GM10847 (cell line): ENCODE data around the gene SSB.

ENCODE experiments used
- POLR2A ChIP-seq: IDR thresholded peaks from 2 replicates; pipeline ENCODE4 v1.6.1; 2011; ENCODE audit not compliant: insufficient read length; ENCODE audit errors: extremely low read depth

SSB gene

GRCh38 chr2:169798718-169799592 is at the start of gene SSB:
Gene SSB (plus strand): TSS chr2:169798871. CDS start chr2:169800961, 2,090 bp downstream.
- TF ChIP-seq POLR2A: peak; percentile 67

DNA sequence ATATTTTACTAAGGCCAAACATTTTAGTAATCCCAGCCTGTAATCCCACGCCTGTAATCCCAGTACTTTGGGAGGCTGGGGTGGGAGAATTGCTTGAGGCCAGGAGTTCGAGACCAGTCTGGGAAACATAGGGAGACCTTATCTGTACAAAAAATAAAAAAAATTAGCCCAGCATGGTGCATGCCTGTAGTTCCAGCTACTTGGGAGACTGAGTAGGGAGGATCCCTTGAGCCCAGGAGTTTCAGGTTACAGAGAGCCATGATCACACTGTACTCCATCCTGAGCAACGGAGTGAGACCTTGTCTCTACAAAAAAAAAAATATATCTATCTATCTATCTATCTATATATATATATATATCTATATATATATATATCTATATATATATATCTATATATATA is 45.9 kb upstream of the SSB start:
- TF ChIP-seq POLR2A: no peak

- no peak for TF ChIP-seq POLR2A
Observed at GRCh38 chr2:169755083-169755870, 43.4 kb upstream of the SSB start.

DNA sequence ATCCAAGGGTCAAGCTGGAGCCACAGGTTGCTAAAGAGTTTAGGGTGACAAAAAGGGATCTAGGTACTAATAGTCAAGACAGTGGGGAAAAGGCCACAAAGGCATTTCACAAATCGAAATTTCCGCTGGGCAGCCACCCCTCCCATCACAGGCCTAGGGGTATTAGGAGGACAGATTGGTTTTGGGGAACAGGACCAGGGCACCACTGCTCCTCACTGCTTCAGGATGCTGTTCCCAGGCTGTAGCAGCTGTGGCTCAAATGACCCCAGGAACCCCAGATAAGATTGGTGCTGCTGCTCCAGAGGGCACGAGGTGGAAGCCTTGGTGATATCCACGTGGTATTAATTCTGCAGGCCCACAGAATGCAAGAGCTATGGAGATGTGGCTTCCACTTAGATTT is 42.3 kb upstream of the SSB start:
- TF ChIP-seq POLR2A: no peak

- TF ChIP-seq POLR2A: no peak
Observed at GRCh38 chr2:169757356-169757755, 41.3 kb upstream of the SSB start.

DNA sequence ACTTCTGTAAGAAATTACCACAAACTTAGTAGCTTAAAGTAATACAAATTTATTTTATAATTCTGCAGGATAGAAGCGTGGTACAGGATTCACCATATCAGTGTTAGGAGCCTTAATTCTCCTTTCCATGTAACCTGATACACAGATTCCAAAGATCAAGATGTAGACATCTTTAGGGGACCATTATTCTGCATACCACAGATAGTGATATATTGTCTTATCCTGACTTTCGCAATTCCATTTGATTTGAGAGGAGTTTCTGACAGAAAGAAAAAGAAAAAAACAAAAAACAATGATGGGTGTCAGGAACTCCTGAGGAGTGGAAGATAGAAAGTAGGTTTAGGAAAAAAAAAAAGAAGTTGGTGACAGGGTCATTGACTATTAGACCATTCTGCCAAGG is 40.9 kb upstream of the SSB start:
- TF ChIP-seq POLR2A: no peak

DNA sequence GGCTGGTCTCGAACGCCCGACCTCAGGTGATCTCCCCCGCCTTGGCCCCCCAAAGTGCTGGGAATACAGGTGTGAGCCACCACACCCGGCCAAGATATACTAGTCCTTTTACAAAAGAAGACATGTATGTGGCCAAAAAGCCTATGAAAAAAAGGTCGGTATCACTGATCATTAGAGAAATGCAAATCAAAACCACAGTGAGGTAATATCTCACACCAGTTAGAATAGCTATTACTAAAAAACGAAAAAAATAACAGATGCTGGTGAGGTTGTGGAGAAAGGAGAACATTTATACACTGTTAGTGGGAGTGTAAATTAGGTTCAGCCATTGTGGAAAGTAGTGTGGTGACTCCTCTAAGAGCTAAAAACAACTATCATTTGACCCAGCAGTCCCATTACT is 38.7 kb upstream of the SSB start:
- TF ChIP-seq POLR2A: no peak

DNA sequence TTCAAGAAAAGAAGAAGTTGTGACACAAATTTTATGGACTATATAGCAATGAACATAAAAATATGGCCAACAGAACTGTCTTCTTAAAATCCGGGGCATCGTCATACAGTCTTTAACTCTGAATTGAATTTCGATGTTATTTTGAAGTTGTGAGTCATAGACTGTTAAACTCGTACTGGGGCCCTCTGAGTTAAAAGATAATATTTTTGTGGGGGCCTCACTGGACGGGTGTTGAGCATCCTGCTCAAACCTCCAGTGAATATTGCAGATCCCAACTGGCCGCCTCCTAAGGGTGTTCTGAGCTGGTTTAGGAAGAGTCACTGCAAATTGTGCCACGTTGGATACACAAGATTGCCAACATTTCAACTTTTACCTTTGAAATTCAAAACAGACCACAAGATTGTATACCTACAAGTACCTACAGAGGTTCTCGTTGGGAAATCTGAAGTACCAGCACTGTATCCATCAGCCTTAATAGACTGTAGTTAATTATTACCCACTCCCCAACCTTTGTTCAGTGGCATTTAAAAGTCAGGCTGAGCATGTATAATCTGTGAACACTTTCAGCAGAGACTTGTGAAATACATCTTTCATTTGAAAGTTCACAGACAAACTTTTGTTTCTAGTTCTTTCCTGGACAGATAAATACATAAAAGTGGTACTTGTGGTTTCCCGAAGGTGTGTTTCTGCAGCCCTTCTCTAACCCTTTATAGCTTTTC is 37.3 kb upstream of the SSB start:
- no peak for TF ChIP-seq POLR2A

- no peak for TF ChIP-seq POLR2A
Observed at GRCh38 chr2:169761970-169762292, 36.7 kb upstream of the SSB start.

DNA sequence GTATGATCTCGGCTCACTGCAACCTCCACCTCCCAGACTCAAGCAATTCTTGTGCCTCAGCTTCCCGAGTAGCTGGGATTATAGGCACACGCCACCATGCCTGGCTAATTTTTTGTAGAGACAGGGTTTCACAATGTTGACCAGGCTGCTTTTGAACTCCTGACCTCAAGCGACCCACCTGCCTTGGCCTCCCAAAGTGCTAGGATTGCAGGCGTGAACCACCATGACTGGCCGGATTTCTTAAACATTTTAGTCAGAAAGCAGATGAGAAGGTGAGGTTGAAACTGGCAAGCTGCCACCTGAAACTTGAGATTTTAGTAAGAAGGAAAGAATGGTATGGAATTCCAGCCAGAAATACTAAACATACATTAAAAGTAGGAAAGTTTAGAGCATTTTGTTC is 33.1 kb upstream of the SSB start:
- TF ChIP-seq POLR2A: no peak

DNA sequence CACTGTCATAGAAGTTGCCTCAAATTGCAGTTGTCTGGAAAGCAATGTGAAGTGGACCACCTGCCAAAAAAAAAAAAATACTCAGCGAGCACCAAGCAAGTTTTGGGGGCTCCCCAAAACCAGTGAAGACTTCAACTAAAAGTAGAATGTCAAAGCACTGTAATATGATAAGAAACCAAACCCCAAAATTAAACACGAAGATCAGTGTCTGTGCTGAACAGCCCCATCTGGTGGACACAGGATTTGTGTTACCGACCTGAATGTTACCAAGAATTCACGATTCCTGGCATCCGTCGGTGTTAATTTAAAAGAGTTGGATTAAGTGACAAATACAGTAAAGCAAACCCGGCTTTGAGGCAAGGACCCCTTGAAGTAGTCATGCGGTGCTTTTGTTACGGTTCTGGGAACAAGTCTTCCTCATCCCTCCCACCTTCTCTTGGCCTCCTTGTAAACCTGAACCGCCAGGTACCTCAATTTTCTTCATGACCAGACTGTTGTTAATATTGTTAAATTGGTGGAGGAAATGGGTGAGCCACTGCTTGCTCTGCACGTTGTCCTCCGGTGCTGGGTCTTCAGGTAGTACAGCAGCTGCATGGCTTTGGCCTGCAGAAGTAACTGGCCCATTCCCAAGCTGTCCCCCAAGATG is 31.3 kb upstream of the SSB start:
- no peak for TF ChIP-seq POLR2A

GRCh38 chr2:169768262-169768995 is 30.2 kb upstream of the SSB start:
- TF ChIP-seq POLR2A: no peak

DNA sequence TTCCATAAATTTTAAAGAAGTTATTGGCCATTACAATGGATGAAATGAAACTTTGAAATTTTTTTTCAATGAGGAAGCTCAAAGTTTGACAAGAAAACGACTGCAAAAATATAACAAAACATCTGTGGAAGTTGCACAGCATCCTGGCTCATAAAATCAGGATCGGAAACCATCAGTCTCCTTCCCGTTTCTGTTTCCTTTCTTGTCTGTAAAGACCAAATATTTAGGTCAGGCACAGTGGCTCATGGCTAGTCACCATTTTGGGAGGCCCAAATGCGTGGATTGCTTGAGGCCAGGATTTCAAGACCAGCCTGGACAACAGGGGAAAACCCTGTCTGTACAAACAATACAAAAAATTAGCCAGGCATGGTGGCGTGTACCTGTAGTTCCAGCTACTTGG is 27.6 kb upstream of the SSB start:
- TF ChIP-seq POLR2A: no peak

GRCh38 chr2:169771612-169772011 is 27.1 kb upstream of the SSB start:
- TF ChIP-seq POLR2A: no peak

GRCh38 chr2:169772651-169773050 is 26.0 kb upstream of the SSB start:
- TF ChIP-seq POLR2A: no peak
